ENCODE measurements around the gene PIK3R2.

PIK3R2 gene

GRCh38 chr19:18126097-18126496, 26.9 kb upstream of the PIK3R2 start:
- DNase-seq, result no peak

- DNase-seq, result no peak
These were observed 24.9 kb upstream of the PIK3R2 start for GRCh38 chr19:18128044-18128443.

DNA sequence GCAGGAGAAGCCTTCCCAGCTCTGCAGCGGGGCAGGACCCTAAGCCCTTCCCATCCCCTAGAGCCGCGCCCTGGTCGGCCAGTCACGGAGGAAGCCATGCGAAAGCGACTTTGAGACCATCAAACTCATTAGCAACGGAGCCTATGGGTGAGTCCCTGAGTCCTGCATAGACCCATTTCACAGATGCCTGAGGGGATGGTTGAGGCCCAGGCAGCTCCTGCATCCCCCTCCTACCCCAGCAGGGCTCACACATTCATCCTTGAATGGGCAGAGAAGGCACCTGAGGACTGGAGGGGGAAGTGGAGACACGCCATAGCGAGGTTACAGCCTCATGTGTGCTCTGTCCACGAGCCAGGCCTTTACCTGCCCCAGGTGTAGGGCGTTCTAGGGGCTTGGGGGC, 24.2 kb upstream of the PIK3R2 start:
- no peak for DNase-seq

GRCh38 chr19:18130523-18131242, 22.3 kb upstream of the PIK3R2 start:
- DNase-seq, result no peak

DNA sequence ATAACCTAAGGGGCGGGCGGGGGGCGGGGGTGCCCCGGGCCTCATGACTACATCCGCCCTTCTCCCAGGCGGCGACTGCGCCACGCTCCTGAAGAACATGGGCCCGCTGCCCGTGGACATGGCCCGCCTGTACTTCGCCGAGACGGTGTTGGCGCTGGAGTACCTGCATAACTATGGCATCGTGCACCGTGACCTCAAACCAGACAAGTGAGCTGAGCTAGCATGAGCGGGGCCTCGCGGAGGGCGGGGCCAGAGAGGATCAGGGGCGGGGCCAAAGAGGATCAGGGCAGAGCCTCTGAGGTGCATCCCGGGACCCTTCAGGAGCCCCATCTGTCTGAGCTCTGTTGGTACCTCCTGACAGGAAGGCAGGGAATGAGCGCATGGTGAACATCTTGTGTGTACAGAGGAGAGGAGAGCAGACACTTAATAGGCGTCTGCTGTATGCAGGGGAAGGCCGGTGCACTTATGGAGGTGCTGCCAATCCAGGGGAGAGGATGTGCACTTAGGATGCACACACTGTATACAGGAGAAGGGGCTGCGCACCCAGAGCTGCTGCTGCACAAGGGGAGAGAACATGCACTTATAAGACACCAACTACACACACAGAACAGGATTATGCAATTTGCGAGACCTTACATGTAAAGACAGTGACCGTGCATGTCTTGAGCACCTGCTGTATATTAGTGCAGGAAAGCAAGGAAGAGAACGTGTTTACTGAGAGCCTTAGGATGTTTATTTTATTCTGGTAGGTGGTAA, 20.9 kb upstream of the PIK3R2 start:
- DNase-seq, result no peak

- no peak for DNase-seq
These were observed 17.0 kb upstream of the PIK3R2 start for GRCh38 chr19:18135712-18136584.

DNA sequence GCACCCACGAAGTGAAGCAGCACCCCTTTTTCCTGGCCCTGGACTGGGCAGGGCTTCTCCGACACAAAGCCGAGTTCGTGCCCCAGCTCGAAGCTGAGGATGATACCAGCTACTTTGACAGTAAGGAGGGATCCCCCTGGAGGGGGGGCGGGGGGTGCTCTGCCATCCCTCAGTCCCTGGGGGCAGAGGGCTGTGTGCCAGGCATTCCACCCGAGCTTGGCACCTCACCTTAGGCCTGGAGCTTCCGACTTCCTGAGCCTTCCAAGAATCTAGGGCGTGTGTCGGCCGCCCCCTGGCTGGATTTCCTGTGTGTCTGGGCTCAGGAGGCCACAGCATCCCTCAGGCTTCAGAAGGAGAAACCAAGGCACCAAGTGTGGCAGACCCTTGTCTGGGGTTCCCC, 15.7 kb upstream of the PIK3R2 start:
- no peak for DNase-seq

- no peak for DNase-seq
These were observed 15.2 kb upstream of the PIK3R2 start for GRCh38 chr19:18137657-18138339.

GRCh38 chr19:18140473-18140872, 12.5 kb upstream of the PIK3R2 start:
- DNase-seq, result no peak

DNA sequence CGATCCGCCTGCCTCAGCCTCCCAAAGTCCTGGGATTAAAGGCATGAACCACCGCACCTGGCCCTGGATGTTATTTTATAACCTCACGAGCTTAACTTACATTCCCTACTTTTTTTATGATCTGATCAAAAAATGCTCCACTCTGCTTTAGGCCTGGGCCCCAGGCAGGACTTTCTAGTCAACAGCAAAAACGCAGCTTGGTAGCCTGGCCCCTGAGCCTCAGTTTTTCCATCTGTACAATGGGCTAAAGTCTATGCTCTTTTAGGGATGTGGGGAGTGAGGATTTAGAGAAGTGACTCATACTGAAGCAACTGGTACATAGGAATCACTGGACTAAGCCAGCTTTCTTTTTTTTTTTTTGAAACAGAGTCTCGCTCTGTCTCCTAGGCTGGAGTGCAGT, 11.9 kb upstream of the PIK3R2 start:
- no peak for DNase-seq

- DNase-seq, result no peak
These were observed 9.1 kb upstream of the PIK3R2 start for GRCh38 chr19:18143902-18144301.

DNA sequence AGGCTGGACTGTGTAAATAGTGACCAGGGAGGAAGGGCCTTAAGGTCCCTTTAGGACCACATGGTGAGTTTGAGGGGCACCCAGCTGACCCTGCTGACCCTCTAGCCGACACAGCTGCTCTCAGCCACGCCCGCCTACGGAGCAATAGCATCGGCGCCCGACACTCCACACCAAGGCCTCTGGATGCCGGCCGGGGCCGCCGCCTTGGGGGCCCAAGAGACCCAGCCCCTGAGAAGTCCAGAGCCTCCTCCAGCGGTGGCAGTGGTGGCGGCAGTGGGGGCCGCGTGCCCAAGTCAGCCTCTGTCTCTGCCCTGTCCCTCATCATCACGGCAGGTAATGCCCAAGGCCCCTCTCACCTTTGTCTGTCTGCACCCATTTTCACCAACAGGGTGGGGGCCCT, 8.6 kb upstream of the PIK3R2 start:
- DNase-seq, result no peak

- no peak for DNase-seq
These were observed 8.1 kb upstream of the PIK3R2 start for GRCh38 chr19:18144906-18145305.

DNA sequence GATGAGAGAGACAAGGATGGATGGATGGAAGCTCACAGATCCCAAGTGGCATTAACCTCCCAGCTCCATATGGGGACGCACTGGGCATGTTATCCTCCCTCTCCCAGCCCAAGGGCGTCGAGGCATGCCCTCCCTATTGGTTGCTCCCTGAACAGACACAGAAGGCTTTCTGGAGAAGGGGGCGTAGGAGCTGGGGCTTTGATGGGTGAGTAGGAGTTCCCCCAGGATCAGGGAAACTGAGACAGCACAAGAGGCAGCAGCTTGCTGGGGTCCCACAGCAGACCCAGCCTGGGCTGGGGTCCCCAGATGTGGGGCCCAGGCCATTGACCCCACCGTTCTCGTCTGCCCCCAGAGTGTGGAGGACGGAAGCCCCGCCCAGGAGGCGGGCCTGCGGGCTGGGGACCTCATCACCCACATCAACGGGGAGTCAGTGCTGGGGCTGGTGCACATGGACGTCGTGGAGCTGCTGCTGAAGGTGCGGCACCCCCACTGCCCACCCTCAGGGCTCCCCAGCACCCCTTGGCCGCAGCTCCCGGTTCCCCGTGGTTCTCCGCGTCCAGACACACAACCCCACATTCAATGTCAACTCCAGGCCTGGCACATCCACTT, 7.5 kb upstream of the PIK3R2 start:
- no peak for DNase-seq

DNA sequence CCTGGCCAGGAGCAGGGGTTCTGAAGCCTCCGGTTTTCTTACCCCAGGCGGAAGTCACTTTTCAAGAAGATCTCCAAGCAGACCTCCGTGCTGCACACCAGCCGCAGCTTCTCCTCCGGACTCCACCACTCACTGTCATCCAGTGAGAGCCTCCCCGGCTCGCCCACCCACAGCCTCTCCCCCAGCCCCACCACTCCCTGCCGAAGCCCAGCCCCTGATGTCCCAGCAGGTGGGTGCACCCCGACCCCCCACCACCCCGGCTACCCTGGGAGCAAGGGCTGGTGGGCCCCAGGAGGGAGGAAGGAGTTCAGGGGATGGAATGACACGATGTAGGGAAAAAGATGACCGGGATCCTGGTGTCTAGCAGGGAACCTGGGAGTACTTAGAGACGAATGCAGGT, 5.6 kb upstream of the PIK3R2 start:
- no peak for DNase-seq

GRCh38 chr19:18149596-18149975, 3.4 kb upstream of the PIK3R2 start:
- no peak for DNase-seq

DNA sequence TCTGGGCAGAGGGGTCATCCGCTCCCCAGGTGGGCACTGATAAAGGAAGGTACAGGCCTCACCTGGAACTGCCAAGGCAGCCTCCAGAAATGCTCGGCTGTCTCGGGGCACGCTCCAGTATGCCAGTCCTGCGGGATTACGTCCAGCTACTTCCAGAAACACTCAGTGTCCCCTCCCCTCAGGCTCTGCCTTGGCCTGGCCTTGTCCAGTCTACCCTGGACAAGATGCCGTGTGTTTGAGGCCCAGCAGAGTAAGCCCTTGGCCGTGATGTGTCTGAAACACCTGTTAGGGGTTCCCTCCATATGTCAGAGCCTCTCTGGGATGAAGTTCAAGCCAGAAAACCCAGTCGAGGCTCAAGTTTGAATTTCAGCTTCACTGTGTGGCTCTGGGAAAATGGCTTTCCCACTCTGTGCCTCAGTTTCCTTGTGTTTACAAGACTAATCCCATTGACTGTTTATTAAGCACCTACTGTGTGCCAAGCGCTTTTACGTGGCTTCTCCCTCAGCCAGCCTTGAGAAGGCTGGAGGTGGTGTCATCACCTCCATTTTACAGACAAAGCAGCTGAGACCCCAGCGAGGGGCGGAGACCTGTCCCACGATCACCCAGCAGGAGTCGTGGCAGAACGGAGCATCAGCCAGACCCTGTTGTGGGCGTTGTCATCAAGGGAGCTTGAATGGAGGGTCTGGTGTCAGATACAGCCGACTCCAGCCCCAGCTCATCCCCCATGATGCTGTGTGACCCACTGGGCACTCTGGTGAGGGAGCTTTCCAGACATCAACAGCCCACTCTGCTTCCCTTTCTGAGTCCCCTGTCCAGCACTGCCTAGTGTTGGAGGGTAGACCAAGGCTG, 2.0 kb upstream of the PIK3R2 start:
- no peak for DNase-seq

GRCh38 chr19:18152442-18152816, 534 bp upstream of the PIK3R2 start:
- DNase-seq, result peak; percentile 96

DNA sequence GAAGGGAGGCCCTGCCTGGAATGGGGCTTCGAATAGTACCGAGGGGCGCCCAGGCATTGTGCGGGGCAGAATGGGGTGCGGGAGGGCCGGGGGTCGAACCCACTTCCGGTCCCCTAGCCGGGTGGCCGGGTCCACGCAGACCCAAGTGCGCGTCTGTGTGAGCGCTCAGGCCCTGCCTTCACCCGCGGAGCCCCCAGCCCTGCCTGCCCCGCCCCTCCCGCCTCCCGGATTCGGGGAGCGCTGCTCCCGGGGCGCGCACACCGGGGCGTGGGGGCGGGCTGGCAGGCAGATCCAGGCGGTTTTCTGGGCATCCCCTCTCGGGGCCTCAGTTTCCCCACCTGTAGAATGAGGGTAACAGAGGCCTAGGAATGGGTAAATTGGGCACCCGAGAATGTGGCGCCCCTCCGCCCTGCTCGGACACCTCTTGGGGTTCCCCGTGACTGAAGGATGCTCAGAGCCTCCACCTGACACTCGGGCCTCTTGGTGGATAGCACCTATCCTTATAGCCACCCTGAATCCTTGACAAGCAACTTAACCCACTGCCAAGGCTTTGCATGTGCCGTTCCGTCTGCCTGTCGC, 682 bp downstream of the PIK3R2 start:
- peak; percentile 40 for DNase-seq

GRCh38 chr19:18155095-18156087, 2.4 kb downstream of the PIK3R2 start:
- DNase-seq, result no peak

Data from activated naive CD4-positive, alpha-beta T cell treated with anti-CD3 and anti-CD28 coated beads, Interleukin-2, amount 50 U/mL, for 16 hours (primary cell).